CD14-positive monocyte (primary cell): ENCODE data around the gene ZNF585A. TPM values are rescaled to one million over a fixed set of nuclear protein-coding genes. Genes with fewer than 3 reads are reported as not detected.

ENCODE experiments used
- DNase-seq, 3 donors: peaks; one replicate each; pipeline ENCODE4 v3.0.0-alpha.2; 2011 to 2022
- H2AFZ ChIP-seq: 2 replicates; pipeline ENCODE4 v1.6.0; 2012; ENCODE audit warnings: mild to moderate bottlenecking, low read depth, low read length, inconsistent platforms; ENCODE audit not compliant: insufficient read depth, poor library complexity, severe bottlenecking
- H3K27ac ChIP-seq, 2 donors: 1 replicate in 1 of 2; 2 replicates in 1 of 2; pipeline ENCODE4 v1.5.1; 2012 to 2013; ENCODE audit warnings: low read length in 2 of 2, control low read depth in 1 of 2, inconsistent platforms in 1 of 2, low read depth in 1 of 2, mild to moderate bottlenecking in 1 of 2
- H3K27me3 ChIP-seq, 2 donors: one replicate each; pipeline versions ENCODE4 v1.6.0 to v1.6.1; 2011 to 2013; ENCODE audit warnings: low read length in 2 of 2; ENCODE audit not compliant: control insufficient read depth in 2 of 2, insufficient read depth in 2 of 2
- H3K36me3 ChIP-seq, 2 donors: replicated peaks in 1 of 2; 1 replicate in 1 of 2; 2 replicates in 1 of 2; pipeline versions ENCODE4 v1.5.1 to v1.6.1; 2012 to 2013; ENCODE audit warnings: low read length in 2 of 2, control low read depth in 1 of 2, inconsistent platforms in 1 of 2, mild to moderate bottlenecking in 1 of 2; ENCODE audit not compliant: insufficient read depth in 2 of 2, control insufficient read depth in 1 of 2
- H3K4me1 ChIP-seq, 2 donors: 1 replicate in 1 of 2; 2 replicates in 1 of 2; pipeline versions ENCODE4 v1.5.1 to v1.6.1; 2012 to 2013; ENCODE audit warnings: low read length in 2 of 2, control low read depth in 1 of 2, inconsistent platforms in 1 of 2, mild to moderate bottlenecking in 1 of 2, moderate library complexity in 1 of 2; ENCODE audit not compliant: insufficient read depth in 2 of 2, control insufficient read depth in 1 of 2
- H3K4me2 ChIP-seq: replicated peaks from 2 replicates; pipeline ENCODE3; 2012; ENCODE audit warnings: low read length, moderate library complexity, mild to moderate bottlenecking; ENCODE audit not compliant: poor library complexity, severe bottlenecking; ENCODE audit errors: extremely low read depth
- H3K4me3 ChIP-seq, 3 experiments: fragments of 200-600 bp in 1 of 3; sonication (generic) in 1 of 3; replicated peaks in 1 of 3; 1 replicate in 2 of 3; 2 replicates in 1 of 3; pipeline ENCODE4 v1.5.1; 2011 to 2013; ENCODE audit warnings: low read length in 3 of 3, mild to moderate bottlenecking in 3 of 3, control low read depth in 2 of 3, low read depth in 2 of 3, inconsistent platforms in 1 of 3, moderate library complexity in 1 of 3
- H3K79me2 ChIP-seq: 2 replicates; pipeline ENCODE4 v1.6.0; 2012; ENCODE audit warnings: mild to moderate bottlenecking, control low read depth, inconsistent platforms, low read length, moderate library complexity; ENCODE audit not compliant: insufficient read depth
- H3K9ac ChIP-seq: 2 replicates; pipeline ENCODE4 v1.6.0; 2017; ENCODE audit warnings: low read length, mild to moderate bottlenecking; ENCODE audit not compliant: insufficient read depth, poor library complexity, severe bottlenecking
- H3K9me3 ChIP-seq, 2 donors: replicated peaks in 1 of 2; 1 replicate in 1 of 2; 2 replicates in 1 of 2; pipeline versions ENCODE4 v1.5.1 to v1.6.1; 2012 to 2013; ENCODE audit warnings: low read length in 2 of 2, control low read depth in 1 of 2; ENCODE audit not compliant: control insufficient read depth in 1 of 2, insufficient read depth in 1 of 2
- H4K20me1 ChIP-seq: 2 replicates; pipeline ENCODE4 v1.6.0; 2012; ENCODE audit warnings: mild to moderate bottlenecking, low read length, control low read depth, moderate library complexity; ENCODE audit not compliant: insufficient read depth
- H3K27ac Mint-ChIP-seq, 7 donors: one replicate each; pipeline ENCODE4 v1.8.0; 2020; ENCODE audit warnings: mild to moderate bottlenecking in 7 of 7, mixed read lengths in 7 of 7, moderate library complexity in 6 of 7, inconsistent platforms in 2 of 7
- H3K27me3 Mint-ChIP-seq, 3 donors: one replicate each; pipeline ENCODE4 v1.8.0; 2021 to 2022; ENCODE audit warnings: low read depth in 3 of 3, mild to moderate bottlenecking in 3 of 3, mixed read lengths in 3 of 3, moderate library complexity in 3 of 3, inconsistent platforms in 1 of 3
- H3K36me3 Mint-ChIP-seq, 2 donors: one replicate each; pipeline ENCODE4 v1.8.0; 2020; ENCODE audit warnings: mixed read lengths in 2 of 2, inconsistent platforms in 1 of 2, mild to moderate bottlenecking in 1 of 2
- H3K4me1 Mint-ChIP-seq: one replicate; pipeline ENCODE4 v1.8.0; 2020; ENCODE audit warnings: mild to moderate bottlenecking, mixed read lengths
- H3K4me3 Mint-ChIP-seq, 2 donors: one replicate each; pipeline ENCODE4 v1.8.0; 2020; ENCODE audit warnings: mild to moderate bottlenecking in 2 of 2, mixed read lengths in 2 of 2, moderate library complexity in 1 of 2
- H3K9me3 Mint-ChIP-seq, 7 donors: one replicate each; pipeline ENCODE4 v1.8.0; 2020 to 2022; ENCODE audit warnings: mixed read lengths in 7 of 7, mild to moderate bottlenecking in 6 of 7, moderate library complexity in 6 of 7, inconsistent platforms in 2 of 7
- CTCF ChIP-seq: fragments of 200-600 bp; IDR thresholded peaks from one replicate; pipeline ENCODE4 v1.8.0; 2022; ENCODE audit warnings: antibody characterized with exemption, mild to moderate bottlenecking
- WGBS: methylation state at CpG from one replicate; pipeline ENCODE4 v1.1.5; 2013; ENCODE audit warnings: missing lambda C conversion rate; ENCODE audit not compliant: insufficient coverage; 5-methylcytosine and 5-hydroxymethylcytosine counted together
- intact Hi-C, 2 donors: fragments of 100-400 bp; cut with micrococcal nuclease; formaldehyde crosslinking; loops; one replicate each; pipeline versions ENCODE4 v1.15.0 to v1.15.1; 2023
- polyA plus RNA-seq, 3 donors: library from polyadenylated mRNA; depleted of rRNA in 1 of 3; unstranded in 2 of 3; stranded (reverse) in 1 of 3; fragments of 300-500 nt in 2 of 3; fragments of >200 nt in 1 of 3; fragmentation: Illumina TruSeq in 2 of 3; gene quantifications; 1 replicate in 2 of 3; 2 replicates in 1 of 3; pipeline ENCODE4 v1.2.3, GENCODE V29; 2012 to 2021

ZNF585A gene
- polyA plus RNA-seq, 3 donors: 6.4 to 25.5 (median 23.2) TPM

GRCh38 chr19:37165635-37166034 is 6.9 kb downstream of the ZNF585A start:
- H3K4me2 ChIP-seq: no peak overlapping the region
- H2AFZ ChIP-seq: no peak overlapping the region
- H3K9ac ChIP-seq: no peak overlapping the region
- H4K20me1 ChIP-seq: no peaks in the 10 kb centered on the region
- H3K9me3 Mint-ChIP-seq: peaks cover 58 to 92% (median 84%) of the 10 kb centered on the region in 7 donors
- no peak overlapping the region for H3K4me3 ChIP-seq
- H3K4me1 Mint-ChIP-seq: no peaks in the 10 kb centered on the region
- WGBS: 100% methylated on average over 1 of the region's 1 CpG
- H3K4me1 ChIP-seq: no peaks in the 10 kb centered on the region
- no peak overlapping the region for H3K27ac Mint-ChIP-seq
- no peaks in the 10 kb centered on the region for H3K79me2 ChIP-seq
- peaks cover 24 to 68% of the 10 kb centered on the region in 2 donors for H3K36me3 ChIP-seq
- no peaks in the 10 kb centered on the region for H3K27me3 ChIP-seq
- H3K4me3 Mint-ChIP-seq: no peak overlapping the region
- peaks cover 64 to 87% of the 10 kb centered on the region in 2 donors for H3K36me3 Mint-ChIP-seq
- peaks cover 64 to 87% of the 10 kb centered on the region in 2 donors for H3K9me3 ChIP-seq
- no peak for TF ChIP-seq CTCF
- intact Hi-C loops: no loop called here
- no peak for DNase-seq
- H3K27ac ChIP-seq: no peak overlapping the region
- H3K27me3 Mint-ChIP-seq: peaks cover 0 to 2% (median 0%) of the 10 kb centered on the region in 3 donors

GRCh38 chr19:37160153-37160552 is 12.3 kb downstream of the ZNF585A start:
- H3K9me3 Mint-ChIP-seq: peaks cover 59 to 95% (median 82%) of the 10 kb centered on the region in 7 donors
- Histone ChIP-seq H3K27ac (no peak overlapping the region), H3K4me3 (no peak overlapping the region), H3K9me3 (peaks cover 59 to 88% of the 10 kb centered on the region in 2 donors), H3K27me3 (no peaks in the 10 kb centered on the region), H3K9ac (no peak overlapping the region), H3K79me2 (no peaks in the 10 kb centered on the region), H3K4me2 (no peak overlapping the region), H3K36me3 (peaks cover 3 to 64% of the 10 kb centered on the region in 2 donors), H2AFZ (no peak overlapping the region), H4K20me1 (no peaks in the 10 kb centered on the region), H3K4me1 (no peaks in the 10 kb centered on the region)
- no peak for DNase-seq
- H3K4me3 Mint-ChIP-seq: no peak overlapping the region
- peaks cover 52 to 70% of the 10 kb centered on the region in 2 donors for H3K36me3 Mint-ChIP-seq
- no peak for TF ChIP-seq CTCF
- peaks cover 0 to 2% (median 0%) of the 10 kb centered on the region in 3 donors for H3K27me3 Mint-ChIP-seq
- H3K4me1 Mint-ChIP-seq: no peaks in the 10 kb centered on the region
- WGBS: no CpG with 5 or more reads among the region's 1 CpG
- intact Hi-C loops: no loop called here
- H3K27ac Mint-ChIP-seq: no peak overlapping the region
